ENCODE data around the gene POLR3H. TPM values are rescaled to one million over a fixed set of nuclear protein-coding genes. Genes with fewer than 3 reads are reported as not detected.

The POLR3H gene
- total and polyA plus RNA-seq, 10 of the 15 experiments (the other 5 are each of a cell fraction or from before 2014, with no cell fraction given), result 3.5 to 62.7 (median 24.6) TPM

DNA sequence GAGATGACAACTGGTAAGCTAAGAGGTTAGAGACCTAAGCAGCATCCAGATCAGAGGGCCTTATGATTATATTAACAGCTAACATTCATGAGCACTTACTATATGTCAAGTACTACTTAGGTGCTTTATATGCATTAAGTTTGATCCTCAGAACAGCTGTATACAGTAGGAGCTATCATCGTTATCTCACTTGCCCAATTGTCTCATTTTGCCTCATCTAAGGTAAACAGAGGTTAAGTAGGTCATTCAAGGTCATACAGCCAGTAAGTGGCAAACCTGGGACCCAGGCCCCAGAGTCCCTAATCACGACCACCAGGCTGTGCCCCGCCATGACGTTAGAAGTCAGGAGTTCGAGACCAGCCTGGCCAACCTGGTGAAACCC lies 4.6 kb upstream of the POLR3H start (continued):
- TF ChIP-seq, protein P1, sequence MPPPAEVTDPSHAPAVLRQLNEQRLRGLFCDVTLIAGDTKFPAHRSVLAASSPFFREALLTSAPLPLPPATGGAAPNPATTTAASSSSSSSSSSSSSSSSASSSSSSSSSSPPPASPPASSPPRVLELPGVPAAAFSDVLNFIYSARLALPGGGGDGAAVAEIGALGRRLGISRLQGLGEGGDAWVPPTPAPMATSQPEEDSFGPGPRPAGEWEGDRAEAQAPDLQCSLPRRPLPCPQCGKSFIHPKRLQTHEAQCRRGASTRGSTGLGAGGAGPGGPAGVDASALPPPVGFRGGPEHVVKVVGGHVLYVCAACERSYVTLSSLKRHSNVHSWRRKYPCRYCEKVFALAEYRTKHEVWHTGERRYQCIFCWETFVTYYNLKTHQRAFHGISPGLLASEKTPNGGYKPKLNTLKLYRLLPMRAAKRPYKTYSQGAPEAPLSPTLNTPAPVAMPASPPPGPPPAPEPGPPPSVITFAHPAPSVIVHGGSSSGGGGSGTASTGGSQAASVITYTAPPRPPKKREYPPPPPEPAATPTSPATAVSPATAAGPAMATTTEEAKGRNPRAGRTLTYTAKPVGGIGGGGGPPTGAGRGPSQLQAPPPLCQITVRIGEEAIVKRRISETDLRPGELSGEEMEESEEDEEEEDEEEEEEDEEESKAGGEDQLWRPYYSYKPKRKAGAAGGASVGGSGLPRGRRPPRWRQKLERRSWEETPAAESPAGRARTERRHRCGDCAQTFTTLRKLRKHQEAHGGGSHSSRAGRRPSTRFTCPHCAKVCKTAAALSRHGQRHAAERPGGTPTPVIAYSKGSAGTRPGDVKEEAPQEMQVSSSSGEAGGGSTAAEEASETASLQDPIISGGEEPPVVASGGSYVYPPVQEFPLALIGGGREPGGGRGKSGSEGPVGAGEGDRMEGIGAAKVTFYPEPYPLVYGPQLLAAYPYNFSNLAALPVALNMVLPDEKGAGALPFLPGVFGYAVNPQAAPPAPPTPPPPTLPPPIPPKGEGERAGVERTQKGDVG (CRISPR knock-in tag; IDR thresholded peaks at IDR 0.05), result no peak
- TF ChIP-seq NR2C2 (IDR thresholded peaks at IDR 0.05; ENCODE audit: borderline replicate concordance, control insufficient read depth, insufficient read length, low read depth) (no peak), BHLHE40 (IDR thresholded peaks at IDR 0.05; ENCODE audit: borderline replicate concordance in 1 of 2, low read depth in 2 of 2, low read length in 1 of 2) (no peak), SMARCA5 (IDR thresholded peaks at IDR 0.05) (no peak)
- TF ChIP-seq, protein P2, sequence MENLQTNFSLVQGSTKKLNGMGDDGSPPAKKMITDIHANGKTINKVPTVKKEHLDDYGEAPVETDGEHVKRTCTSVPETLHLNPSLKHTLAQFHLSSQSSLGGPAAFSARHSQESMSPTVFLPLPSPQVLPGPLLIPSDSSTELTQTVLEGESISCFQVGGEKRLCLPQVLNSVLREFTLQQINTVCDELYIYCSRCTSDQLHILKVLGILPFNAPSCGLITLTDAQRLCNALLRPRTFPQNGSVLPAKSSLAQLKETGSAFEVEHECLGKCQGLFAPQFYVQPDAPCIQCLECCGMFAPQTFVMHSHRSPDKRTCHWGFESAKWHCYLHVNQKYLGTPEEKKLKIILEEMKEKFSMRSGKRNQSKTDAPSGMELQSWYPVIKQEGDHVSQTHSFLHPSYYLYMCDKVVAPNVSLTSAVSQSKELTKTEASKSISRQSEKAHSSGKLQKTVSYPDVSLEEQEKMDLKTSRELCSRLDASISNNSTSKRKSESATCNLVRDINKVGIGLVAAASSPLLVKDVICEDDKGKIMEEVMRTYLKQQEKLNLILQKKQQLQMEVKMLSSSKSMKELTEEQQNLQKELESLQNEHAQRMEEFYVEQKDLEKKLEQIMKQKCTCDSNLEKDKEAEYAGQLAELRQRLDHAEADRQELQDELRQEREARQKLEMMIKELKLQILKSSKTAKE (IDR thresholded peaks at IDR 0.05; ENCODE audit: low read depth, poor library complexity, severe bottlenecking), result no peak

Measured in GM12878 (cell line).